ENCODE results near the gene PGBD5. TPM values are rescaled to one million over a fixed set of nuclear protein-coding genes. Genes with fewer than 3 reads are reported as not detected.

Gene PGBD5
- total RNA-seq, 1 donor from 2014 or later: not detected

DNA sequence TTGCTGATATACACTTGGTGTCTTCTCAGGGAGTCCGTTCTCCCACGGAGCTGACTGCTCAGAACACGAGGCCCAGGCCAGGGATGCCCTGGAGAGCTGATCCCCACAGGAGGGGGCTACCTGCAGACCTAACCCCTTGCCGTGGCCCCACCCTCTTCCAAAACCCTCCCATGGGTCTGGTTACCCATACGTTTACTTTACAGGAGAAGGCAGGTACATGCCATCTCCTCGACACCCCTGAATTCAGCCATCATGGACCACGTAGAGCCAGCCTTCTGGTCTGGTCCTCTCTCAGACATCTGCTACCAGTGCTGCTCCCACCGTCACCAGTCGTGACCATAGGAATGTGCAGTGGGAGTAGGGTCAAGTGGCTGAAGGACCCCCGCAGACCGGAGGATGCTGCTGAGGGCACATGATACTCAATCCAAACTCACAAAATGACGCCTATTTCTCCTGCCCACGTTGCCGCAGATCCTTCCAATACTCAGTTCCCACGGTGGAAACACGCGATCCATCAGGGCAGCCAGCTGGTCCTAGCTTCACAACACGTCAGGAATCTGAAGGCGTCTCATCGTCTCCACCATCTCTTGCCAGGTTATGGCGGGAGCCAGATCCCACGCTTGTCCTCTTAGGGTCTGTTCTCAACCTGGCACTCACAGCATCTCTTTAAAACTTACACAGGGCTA, 26.7 kb downstream of the PGBD5 start:
- intact Hi-C loops (cut with micrococcal nuclease): no loop called here

DNA sequence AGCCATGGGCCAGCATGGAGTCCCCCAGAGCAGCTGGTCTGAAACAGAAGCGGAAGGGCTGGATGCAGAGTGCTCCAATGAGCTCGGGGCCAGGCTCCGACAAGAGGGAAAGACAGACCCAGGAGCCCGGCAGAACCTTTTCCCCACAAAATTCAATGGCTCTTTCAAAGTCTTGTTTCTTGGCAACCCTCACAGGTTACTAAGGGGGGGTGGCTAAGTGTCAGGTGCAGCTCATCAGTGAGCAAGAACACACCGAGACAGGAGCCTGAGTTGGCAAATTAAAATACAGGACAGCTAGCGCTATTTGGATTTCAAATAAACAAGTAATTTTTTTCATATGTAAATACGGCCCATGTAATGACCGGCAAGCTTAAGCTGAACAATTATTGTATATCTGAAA, 27.3 kb downstream of the PGBD5 start:
- intact Hi-C loops (cut with micrococcal nuclease): no loop called here

DNA sequence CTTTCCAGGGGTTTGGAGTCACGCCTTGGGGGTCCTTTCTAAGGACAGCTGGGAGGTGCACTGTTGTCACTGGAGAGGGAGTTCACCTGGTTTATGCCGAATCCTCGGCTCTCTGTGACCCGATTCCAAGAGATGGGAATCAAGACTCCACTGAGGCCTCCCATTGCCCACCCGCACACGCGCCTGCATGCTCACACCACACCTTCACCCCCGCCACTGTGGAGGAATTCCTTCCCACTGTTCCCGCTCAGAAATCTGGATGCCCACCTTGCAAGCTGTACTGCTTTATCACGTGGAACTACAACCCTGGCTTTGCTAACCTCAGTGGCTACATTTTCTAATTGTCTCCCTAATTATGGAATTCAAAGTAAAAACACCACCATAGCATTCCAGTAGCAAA, 29.2 kb downstream of the PGBD5 start:
- intact Hi-C loops (cut with micrococcal nuclease): no loop called here

DNA sequence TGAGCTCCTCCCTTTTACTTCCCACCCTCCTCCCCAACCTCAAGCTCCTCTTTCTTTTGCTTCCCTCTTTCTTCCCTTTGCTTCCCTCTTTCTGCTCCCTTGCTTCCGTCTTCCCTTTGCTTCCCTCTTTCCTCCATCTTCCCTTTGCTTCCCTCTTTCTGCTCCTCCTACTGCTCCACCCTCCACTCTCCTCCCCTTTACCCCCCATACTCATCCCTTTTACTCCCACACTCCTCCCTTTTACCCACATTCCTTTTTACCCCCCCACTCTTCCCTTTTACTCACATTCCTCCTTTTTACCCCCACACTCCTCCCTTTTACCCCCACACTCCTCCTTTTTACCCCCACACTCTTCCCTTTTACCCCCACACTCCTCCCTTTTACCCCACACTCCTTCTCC, 30.2 kb downstream of the PGBD5 start:
- intact Hi-C loops (cut with micrococcal nuclease): no loop called here

DNA sequence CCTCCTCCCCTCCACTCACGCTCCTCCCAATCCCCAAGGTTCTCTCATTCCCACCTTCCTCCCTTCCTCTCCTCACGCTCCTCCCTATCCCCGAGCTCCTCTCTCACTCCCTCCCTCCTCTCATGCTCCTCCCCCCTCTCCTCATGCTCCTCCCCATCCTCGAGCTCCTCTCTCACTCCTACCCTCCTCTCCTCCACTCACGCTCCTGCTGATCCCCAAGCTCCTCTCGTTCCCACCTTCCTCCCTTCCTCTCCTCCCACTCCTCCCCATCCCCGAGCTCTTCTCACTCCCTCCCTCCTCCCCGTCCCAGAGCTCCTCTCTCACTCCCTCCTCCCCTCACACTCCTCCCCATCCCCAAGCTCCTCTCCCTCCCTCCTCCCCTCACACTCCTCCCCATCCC, 31.4 kb downstream of the PGBD5 start:
- intact Hi-C loops (cut with micrococcal nuclease): no loop called here

DNA sequence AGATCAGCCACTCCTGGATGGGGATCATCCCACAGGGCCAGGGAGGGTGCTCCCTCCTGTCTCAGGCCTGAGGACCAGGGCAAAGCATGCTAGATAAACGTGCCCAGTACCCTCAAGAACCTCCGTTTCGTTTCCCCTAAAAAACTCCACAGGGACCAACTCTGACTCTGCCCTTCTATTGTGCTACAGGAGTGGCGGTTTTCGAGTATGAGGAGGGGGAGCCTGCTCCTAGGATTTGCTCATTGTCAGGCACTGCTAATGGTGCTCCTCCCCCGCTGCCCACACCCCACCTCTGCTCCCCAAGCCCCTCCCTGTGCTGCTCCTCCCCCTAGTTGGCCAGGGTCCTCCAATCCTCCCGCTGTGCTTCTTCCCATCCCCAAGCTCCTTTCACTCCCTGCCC, 32.0 kb downstream of the PGBD5 start:
- intact Hi-C loops (cut with micrococcal nuclease): no loop called here

GRCh38 chr1:230393722-230394121, 32.4 kb downstream of the PGBD5 start:
- intact Hi-C loops (cut with micrococcal nuclease): no loop called here

GRCh38 chr1:230392920-230393521, 33.1 kb downstream of the PGBD5 start:
- intact Hi-C loops (cut with micrococcal nuclease): no loop called here

GRCh38 chr1:230392536-230392909, 33.6 kb downstream of the PGBD5 start:
- intact Hi-C loops (cut with micrococcal nuclease): no loop called here

DNA sequence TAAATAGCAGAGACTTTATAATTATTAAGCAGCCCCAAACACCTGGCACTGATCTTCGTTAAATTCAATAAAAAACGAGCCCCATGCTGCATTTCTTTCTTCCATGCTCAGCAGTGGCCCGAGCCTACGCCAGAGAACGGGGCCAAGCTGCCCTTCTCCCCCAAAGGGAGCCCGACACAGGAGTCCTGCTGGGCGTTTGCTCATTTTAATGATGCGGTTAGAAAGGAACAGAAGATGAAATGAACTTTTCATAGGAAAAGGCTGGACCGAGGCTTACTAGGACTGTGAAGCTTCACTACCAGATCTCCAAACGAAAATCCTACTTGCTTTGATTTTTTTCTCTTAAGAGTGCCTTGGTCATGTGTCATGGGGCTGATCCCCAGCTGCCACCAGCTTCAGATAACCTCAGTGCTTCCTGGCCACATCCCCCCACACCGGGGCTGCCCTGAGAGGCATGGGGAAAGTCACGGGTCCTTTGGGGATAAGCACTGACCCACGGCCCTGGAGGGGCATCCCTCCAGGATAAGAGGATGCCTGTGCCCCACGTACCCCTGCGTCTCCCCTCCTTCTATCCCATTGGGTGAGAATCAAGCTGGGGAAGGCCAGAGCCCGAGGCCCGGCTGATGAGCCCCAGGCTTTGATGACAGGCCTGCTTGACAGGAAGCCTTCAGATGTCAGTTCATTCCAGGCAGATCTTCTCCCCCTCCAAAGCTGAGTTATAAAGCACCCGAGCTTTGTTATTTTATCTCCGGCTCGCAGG, 34.2 kb downstream of the PGBD5 start:
- intact Hi-C loops (cut with micrococcal nuclease): no loop called here

GRCh38 chr1:230390371-230390770, 35.8 kb downstream of the PGBD5 start:
- intact Hi-C loops (cut with micrococcal nuclease): no loop called here

DNA sequence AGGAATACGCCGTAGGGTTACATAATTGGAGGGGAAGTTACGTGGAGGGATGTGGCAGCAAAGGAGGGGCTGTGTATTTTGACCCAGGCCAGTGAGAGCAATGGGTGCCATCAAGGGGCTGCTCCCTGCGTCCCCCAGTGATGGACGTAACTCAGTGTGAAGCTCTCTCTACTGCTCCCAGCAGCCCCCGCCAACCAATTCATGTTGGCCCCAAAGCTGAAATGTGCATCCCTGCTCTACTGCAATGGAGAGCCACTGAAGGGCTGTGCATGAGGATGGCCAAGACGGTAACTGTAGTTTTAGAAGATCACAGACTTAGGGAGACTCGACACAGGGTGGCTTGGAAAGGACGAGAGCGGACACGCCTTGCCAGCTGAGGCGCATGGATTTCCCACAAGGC, 38.3 kb downstream of the PGBD5 start:
- intact Hi-C loops (cut with micrococcal nuclease): no loop called here

DNA sequence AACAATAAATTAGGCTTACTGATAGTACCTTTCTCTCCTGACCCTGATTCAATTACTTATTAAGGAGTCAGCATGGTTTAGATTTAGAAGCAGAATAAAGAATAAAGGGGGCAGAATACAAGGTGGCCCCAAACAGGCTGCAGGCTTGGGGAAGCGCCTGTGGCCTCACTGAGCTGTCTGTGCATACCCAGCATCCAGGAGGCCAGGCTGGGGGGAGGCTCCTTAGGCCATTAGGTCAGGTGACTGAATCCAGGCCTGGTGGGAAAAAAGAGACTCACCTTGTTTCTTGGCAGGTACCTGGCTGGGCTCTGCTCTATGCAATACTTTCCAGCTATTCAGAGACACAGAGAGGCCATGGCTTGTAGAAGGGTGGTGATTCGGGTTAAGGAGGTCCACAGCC, 38.8 kb downstream of the PGBD5 start:
- intact Hi-C loops (cut with micrococcal nuclease): no loop called here

GRCh38 chr1:230386637-230387262, 39.4 kb downstream of the PGBD5 start:
- intact Hi-C loops (cut with micrococcal nuclease): no loop called here

DNA sequence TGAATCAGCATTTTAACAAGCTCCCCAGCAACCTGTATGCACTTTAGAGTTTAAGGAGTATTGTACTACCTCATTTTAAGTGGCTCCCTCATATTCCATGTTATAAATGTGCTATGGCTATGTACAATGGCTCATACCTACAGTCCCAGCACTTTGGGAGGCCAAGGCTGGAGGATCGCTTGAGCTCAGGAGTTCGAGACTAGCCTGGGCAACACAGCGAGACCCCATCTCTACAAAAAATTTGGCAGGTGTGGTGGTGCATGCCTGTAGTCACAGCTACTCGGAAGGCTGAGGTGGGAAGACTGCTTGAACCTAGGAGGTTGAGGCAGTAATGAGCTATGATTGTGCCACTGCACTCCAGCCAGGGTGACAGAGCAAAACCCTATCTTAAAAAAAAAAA, 40.2 kb downstream of the PGBD5 start:
- intact Hi-C loops (cut with micrococcal nuclease): no loop called here

DNA sequence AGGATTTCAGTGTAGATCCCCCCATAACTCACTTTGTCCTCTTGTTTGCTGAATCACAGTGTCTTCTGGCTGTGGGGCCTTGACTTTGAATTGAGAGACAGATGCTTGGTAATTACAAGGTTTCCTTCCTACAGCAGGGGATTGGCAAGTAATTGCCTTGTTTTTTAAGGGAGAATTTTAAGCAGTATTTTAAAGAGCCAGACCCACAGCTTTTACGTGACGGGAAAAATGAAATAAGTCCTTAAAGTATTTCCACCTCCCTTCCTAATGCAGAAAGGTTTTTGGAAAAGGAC, 41.0 kb downstream of the PGBD5 start:
- intact Hi-C loops (cut with micrococcal nuclease): no loop called here

GRCh38 chr1:230384380-230385157, 41.6 kb downstream of the PGBD5 start:
- intact Hi-C loops (cut with micrococcal nuclease): no loop called here

DNA sequence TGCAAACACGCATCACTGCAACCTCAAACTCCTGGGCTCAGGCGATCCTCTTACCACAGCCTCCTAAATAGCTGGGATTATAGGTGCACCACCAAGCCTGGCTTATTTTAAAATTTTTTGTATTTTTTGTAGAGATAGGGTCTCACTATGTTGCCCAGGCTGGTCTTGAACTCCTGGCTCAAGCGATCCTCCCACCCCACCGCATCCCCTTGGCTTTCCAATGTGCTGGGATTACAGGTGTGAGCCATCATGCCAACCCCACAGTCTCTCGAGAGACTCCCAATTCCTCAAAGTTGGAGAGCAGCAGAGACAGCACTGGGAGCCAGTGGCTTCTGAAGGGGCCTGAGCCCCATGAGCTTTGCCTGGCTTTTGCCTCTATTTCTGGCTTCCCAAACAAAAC, 42.7 kb downstream of the PGBD5 start:
- intact Hi-C loops (cut with micrococcal nuclease): no loop called here

- intact Hi-C loops (cut with micrococcal nuclease): no loop called here
Observed at GRCh38 chr1:230382001-230382491, 44.1 kb downstream of the PGBD5 start.

DNA sequence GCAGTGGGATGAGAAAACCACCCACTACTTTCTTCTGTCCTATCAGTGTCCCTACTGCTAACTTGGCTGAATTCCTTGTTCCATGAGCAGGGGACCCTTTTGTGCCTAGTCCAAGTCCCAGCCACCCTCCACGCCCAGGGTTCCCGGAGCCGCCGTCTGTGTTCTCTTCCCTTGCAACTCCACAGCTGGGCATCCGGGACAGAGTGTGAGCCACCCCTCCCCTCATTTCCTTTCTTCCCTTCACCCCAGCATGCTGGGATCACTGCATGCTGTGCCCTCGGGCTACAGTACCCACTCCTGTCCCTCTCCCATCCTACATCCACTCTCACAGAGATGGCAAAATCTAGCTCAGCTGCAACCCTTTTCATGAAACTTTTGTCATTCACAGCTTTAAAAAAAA, 44.5 kb downstream of the PGBD5 start:
- intact Hi-C loops (cut with micrococcal nuclease): no loop called here

DNA sequence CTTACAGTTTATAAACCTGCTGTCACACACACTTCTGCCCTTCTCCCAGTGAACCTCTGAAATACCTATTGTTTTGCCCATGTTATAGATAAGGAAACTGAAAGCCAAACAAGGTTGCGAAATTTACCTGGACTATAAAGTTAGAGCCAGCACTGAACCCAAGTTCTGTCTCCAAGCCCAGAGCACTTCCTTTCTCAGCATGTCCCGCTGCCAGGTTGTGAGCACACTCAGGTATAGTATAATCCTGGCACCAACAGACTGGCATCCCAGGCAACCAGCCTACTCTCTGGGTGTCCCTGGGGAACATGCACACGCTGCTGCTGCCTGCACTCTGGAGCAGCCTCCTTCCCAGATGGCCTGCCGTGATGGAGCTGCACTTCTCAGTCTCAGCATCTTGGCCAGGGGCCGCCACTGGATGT, 45.1 kb downstream of the PGBD5 start:
- intact Hi-C loops (cut with micrococcal nuclease): no loop called here

DNA sequence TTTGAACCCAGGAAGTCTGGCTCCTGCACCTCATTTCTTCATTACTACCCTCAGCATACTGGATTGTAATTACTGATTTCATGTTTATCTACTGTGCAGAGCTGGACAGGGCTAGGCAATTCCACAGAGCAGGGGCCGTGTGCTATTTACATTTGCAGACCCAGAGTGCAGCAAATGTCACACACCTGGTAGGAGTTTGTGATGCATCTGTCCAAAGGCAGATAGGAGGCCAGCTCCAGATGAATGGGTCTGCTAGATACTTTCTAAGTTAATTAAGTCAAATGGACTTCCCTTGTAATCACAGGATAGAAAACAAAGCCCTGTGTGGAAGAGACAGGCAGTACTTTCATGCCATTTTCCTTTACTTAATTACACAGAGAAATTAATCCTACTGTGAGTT, 46.2 kb downstream of the PGBD5 start:
- intact Hi-C loops (cut with micrococcal nuclease): no loop called here

All from T-helper 2 cell treated with Interferon-gamma antibody and Interleukin-4, amounts not matched to agents 100 ng/mL and 5 ng/mL, for 36 hours (primary cell).